Activated B cell treated with CpG ODN at 0.5 μM for 24 hours (primary cell): Measurements from ENCODE around the gene CCM2L. TPM values are rescaled to one million over a fixed set of nuclear protein-coding genes. Genes with fewer than 3 reads are reported as not detected.

ENCODE experiments used
- ATAC-seq: fragments of 200-7000 bp; cut with Tn5 transposase; one replicate; pipeline ENCODE4 v1.10.0; 2021; ENCODE audit warnings: low read depth, mild to moderate bottlenecking, moderate library complexity
- CTCF ChIA-PET: fragments of 350-600 bp; sonication (Branson Sonifier 250); formaldehyde crosslinking; loops from one replicate; lab custom pipeline; 2021; ENCODE audit warnings: antibody characterized with exemption; lab: Charles Lee
- POLR2A ChIA-PET: fragments of 350-600 bp; sonication (Branson Sonifier 250); formaldehyde crosslinking; loops from one replicate; lab custom pipeline; 2021; ENCODE audit warnings: antibody characterized with exemption; lab: Charles Lee
- DNase-seq: peaks from one replicate; pipeline ENCODE4 v3.0.0; 2022
- H3K27ac Mint-ChIP-seq: one replicate; pipeline ENCODE4 v1.8.0; 2020; ENCODE audit warnings: mixed read lengths
- H3K27me3 Mint-ChIP-seq: one replicate; pipeline ENCODE4 v1.8.0; 2021; ENCODE audit warnings: mixed read lengths
- H3K36me3 Mint-ChIP-seq: one replicate; pipeline ENCODE4 v1.8.0; 2021; ENCODE audit warnings: low read depth, mixed read lengths
- H3K4me1 Mint-ChIP-seq: one replicate; pipeline ENCODE4 v1.8.0; 2021; ENCODE audit warnings: mixed read lengths
- H3K4me3 Mint-ChIP-seq: one replicate; pipeline ENCODE4 v1.8.0; 2020; ENCODE audit warnings: mild to moderate bottlenecking, mixed read lengths
- H3K9me3 Mint-ChIP-seq: one replicate; pipeline ENCODE4 v1.8.0; 2020; ENCODE audit warnings: mixed read lengths
- CTCF ChIP-seq: fragments of 200-600 bp; IDR thresholded peaks from one replicate; pipeline ENCODE4 v1.8.0; 2022; ENCODE audit warnings: antibody characterized with exemption, mild to moderate bottlenecking
- intact Hi-C: fragments of 100-400 bp; cut with micrococcal nuclease; formaldehyde crosslinking; loops from one replicate; pipeline ENCODE4 v1.15.1; 2024
- total RNA-seq: library from RNA; stranded (reverse); gene quantifications from 2 replicates; pipeline ENCODE4 v1.2.3, GENCODE V29; 2022

CCM2L gene
- total RNA-seq, 1 donor from 2014 or later, result 0.11 TPM

GRCh38 chr20:32006053-32006452 is 4.2 kb upstream of the CCM2L start:
- TF ChIP-seq CTCF, result no peak
- ATAC-seq (no peak), DNase-seq (no peak)
- Mint-ChIP-seq H3K27ac (no peak overlapping the region), H3K36me3 (no peaks in the 10 kb centered on the region), H3K4me3 (no peak overlapping the region), H3K4me1 (no peaks in the 10 kb centered on the region), H3K9me3 (no peaks in the 10 kb centered on the region), H3K27me3 (peaks cover 22% of the 10 kb centered on the region)
- intact Hi-C loops, result no loop called here
- POLR2A ChIA-PET, result interaction anchor here (0.6 kb wide), 1 partner anchor 77 kb away, joined by 6 read pairs; no protein-coding TSS in a partner anchor
- CTCF ChIA-PET, result no interaction called here

- CTCF ChIA-PET, result interaction anchor here (1.1 kb wide), 1 partner anchor 24 kb away, joined by 3 read pairs; no protein-coding TSS in a partner anchor
- ATAC-seq (no peak), DNase-seq (no peak)
- peaks cover 26% of the 10 kb centered on the region for H3K27me3 Mint-ChIP-seq
- H3K4me3 Mint-ChIP-seq, result no peak overlapping the region
- POLR2A ChIA-PET, result no interaction called here
- no peaks in the 10 kb centered on the region for H3K36me3 Mint-ChIP-seq
- H3K9me3 Mint-ChIP-seq, result no peaks in the 10 kb centered on the region
- intact Hi-C loops, result no loop called here
- no peak overlapping the region for H3K27ac Mint-ChIP-seq
- TF ChIP-seq CTCF, result no peak
- no peaks in the 10 kb centered on the region for H3K4me1 Mint-ChIP-seq
Measured at GRCh38 chr20:32006841-32007786, 3.1 kb upstream of the CCM2L start.

GRCh38 chr20:32007787-32008616 is 2.2 kb upstream of the CCM2L start:
- POLR2A ChIA-PET, result no interaction called here
- Mint-ChIP-seq H3K4me1 (no peaks in the 10 kb centered on the region), H3K27me3 (peaks cover 26% of the 10 kb centered on the region), H3K36me3 (no peaks in the 10 kb centered on the region), H3K4me3 (no peak overlapping the region), H3K9me3 (no peaks in the 10 kb centered on the region), H3K27ac (no peak overlapping the region)
- CTCF ChIA-PET, result interaction anchor here (1.1 kb wide), 1 partner anchor 24 kb away, joined by 3 read pairs; no protein-coding TSS in a partner anchor
- intact Hi-C loops, result no loop called here
- no peak for ATAC-seq
- no peak for DNase-seq
- no peak for TF ChIP-seq CTCF

GRCh38 chr20:32009564-32009963 is 674 bp upstream of the CCM2L start:
- Mint-ChIP-seq H3K27me3 (peaks cover 26% of the 10 kb centered on the region), H3K4me3 (no peak overlapping the region), H3K36me3 (no peaks in the 10 kb centered on the region), H3K9me3 (no peaks in the 10 kb centered on the region), H3K27ac (no peak overlapping the region), H3K4me1 (no peaks in the 10 kb centered on the region)
- ChIA-PET POLR2A (no interaction called here), CTCF (no interaction called here)
- no peak for TF ChIP-seq CTCF
- no peak for DNase-seq
- no peak for ATAC-seq
- intact Hi-C loops, result no loop called here

GRCh38 chr20:32010666-32011065 is 428 bp downstream of the CCM2L start:
- intact Hi-C loops, result no loop called here
- Mint-ChIP-seq H3K4me1 (no peaks in the 10 kb centered on the region), H3K4me3 (no peak overlapping the region), H3K27ac (no peak overlapping the region), H3K36me3 (no peaks in the 10 kb centered on the region), H3K27me3 (peaks cover 34% of the 10 kb centered on the region), H3K9me3 (no peaks in the 10 kb centered on the region)
- POLR2A ChIA-PET, result no interaction called here
- CTCF ChIA-PET, result no interaction called here
- no peak for TF ChIP-seq CTCF
- DNase-seq, result no peak
- ATAC-seq, result no peak
